ENCODE results near the gene FAM53B.

FAM53B gene

GRCh38 chr10:124605856-124606812 is 138.0 kb downstream of the FAM53B start:
- no peak for DNase-seq

DNA sequence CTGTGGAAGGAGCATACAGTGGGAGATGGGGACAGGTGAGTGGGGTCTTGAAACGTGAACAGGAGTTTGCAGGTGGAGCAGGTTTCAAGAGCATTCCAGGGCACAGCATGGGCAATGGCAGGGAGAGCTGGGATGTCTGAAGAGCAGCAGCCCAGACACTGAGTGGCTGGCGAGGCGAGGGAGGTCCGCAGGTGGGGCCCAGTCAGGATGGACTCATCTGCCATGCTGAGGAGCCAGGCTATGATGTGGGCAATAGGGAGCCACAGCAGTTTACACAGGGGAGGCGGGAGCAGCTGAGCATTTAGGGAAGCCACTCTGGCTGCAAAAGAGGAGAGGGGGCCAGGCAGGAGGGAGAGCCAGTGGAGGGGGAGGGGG is 138.7 kb downstream of the FAM53B start:
- DNase-seq, result no peak

DNA sequence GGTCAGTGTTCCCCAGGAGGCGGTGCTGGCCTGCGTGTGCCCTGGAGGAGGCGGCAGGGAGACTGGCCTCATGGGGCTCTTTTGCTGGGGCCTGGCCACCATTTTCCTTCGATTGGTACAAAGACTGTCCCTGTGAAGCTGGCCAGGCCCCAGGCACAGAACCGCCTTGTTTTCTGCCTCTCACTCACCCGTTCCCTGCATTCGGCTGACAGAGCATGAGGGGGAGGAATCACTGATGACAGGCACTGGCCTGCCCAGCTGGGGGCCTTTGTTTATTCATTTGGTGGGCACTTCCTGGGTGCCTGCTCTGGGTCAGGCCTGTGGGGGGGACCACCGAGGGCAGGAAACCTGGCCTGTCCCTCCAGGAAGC is 139.2 kb downstream of the FAM53B start:
- no peak for DNase-seq

- DNase-seq, result no peak
Observed at GRCh38 chr10:124604214-124605000, 139.8 kb downstream of the FAM53B start.

GRCh38 chr10:124603376-124604213 is 140.6 kb downstream of the FAM53B start:
- no peak for DNase-seq

GRCh38 chr10:124602646-124603365 is 141.4 kb downstream of the FAM53B start:
- DNase-seq, result no peak

- DNase-seq, result no peak
Observed at GRCh38 chr10:124602121-124602561, 142.0 kb downstream of the FAM53B start.

DNA sequence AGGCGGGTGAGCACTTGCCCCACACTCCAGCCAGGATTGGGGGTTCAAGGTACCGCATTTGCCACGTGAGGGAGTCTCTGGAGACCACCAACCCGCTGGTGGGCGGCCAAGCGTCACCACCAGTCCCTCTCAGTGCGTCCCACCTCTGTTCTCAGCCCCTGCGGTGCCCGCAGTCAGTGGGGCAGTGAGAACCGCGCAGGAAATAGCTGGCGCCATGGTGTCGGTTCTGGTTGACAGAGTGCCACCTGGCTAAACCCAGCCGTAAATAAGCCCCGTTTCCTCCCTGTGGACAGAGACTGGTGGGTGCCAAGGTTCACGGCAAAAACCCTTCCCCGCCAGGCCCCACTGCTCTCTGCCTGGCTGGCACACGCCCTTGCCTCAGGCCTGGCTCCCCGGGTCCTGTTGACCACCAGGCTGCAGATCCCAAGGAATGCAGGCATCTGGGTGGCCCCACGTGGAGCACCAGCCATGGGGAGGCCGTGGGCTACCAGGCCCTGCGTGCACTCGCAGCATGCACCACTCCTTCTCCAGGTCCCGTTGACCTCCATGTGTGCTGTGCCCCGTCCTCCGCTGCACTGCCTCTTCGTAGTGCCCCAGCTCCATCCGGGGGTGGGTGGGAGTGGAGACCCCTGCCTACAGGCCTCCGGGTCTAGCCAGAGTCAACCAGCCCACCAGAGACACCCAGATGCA is 142.6 kb downstream of the FAM53B start:
- DNase-seq, result no peak

DNA sequence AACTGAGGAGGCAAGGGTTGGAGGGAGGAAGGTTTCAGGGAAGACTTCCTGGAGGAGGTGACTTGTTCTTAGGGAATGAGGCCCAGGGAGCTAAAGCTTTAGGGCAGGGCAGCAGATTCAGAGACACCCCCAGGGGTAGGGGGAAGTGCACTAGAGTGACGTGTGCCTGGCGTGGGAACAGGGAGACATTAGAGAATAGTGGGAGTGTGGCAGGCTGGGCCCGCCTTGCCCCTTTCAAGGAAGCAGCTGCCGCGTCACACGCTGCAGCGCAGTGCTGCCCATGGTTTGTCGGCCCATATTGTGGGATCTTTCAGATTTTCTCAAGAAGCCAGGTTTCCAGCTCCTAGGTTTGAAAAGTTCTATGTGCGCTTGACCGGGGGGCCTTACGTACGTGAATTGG is 143.2 kb downstream of the FAM53B start:
- DNase-seq, result no peak

DNA sequence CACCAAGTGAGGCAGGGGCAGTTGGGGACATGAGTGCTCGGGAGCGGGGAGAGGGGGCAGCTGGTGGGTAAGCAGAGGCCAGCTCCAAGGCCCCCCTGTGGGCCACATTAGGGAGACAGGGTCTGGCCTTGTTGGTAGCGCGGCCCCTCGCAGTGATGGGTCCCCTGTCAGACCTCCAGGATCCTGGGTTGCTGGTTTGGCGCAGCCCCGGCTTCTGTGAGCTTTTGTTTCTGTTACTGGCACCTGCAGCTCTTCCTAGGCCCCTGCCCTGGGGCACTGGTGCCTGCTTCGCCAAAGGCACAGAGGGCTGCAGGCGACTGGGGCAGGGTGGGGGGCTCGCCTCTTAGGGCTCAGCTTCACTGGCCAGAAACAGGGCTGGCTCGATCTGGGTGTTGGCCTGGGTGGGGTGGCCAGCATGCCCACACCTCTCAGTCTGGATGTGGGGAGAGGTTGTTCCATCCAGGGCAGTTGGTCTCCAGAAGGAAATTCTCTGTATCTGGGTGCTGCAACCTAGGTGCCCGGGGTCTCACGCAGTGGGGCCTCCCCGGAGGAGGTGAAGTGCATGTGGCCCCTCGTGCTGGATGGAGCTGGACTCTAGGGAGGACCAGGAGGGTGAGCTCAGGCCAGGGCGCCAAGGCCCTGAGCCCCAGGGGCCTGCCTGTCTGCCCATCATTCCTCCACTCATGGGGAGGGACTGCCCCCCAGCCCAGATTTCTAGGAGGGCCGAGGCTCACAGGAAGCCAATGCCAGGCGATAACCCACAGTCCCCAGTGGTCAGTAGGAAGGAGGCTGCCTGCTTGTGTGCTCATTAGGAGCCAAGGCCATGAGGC is 143.9 kb downstream of the FAM53B start:
- DNase-seq, result no peak

DNA sequence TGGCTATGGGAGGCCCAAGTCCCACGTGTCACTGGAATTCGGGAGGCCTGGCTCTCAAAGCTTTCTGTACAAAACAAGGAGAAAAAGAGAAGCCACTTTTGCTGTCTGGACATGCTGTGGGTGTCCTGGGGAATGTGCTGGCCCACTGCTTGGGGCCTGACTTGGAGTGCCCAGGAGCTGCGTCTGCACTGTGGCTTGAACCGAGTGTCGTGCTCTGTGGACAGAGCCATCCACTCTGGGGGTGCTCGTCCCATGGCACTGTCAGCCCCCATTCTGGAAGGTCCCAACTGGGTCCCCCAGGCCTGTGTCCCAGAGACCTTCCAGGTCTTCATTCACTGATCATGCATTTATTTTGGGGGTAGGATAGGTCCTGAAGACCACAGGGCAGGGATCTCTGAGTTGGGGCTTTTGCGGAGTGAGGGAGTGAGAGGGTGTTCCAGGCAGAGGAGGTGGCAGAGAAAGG is 144.6 kb downstream of the FAM53B start:
- DNase-seq, result no peak

GRCh38 chr10:124598773-124599587 is 145.2 kb downstream of the FAM53B start:
- no peak for DNase-seq

DNA sequence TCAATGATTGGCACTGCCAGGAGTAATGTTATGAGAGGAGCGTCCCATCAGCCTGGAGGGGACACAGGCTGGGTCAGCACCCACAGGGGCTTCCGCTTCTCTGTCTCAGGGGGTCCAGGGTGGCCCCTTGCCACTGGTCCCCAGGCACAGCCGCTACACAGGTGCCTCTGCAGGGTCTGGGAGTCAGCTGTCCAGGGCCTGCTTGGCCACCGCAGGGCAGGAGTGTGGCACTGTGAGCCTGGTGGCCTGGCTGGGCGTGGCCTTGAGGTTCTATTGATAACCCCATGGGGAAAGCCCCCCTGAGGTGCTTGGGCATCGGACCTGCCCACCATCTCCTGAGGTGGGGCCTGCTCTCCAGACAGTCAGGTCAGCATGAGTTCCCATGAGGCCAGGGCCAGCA is 146.0 kb downstream of the FAM53B start:
- DNase-seq, result no peak

DNA sequence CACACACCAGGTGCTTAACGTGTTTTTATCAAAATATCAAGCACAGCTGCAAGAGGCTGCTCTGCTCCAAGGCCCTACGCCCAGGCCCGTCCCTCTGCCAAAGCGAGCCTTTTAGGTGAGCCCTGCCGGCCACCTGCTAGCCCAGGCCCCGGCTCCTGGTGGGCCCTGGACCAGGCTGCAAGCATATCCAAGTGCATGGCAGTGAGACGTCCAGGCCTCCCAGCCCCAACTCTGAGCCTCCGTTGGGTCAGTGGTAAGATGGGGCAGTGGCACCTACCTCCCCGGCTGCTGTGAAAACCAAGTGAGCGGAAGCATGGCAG is 146.4 kb downstream of the FAM53B start:
- no peak for DNase-seq

- no peak for DNase-seq
Observed at GRCh38 chr10:124596962-124597845, 147.0 kb downstream of the FAM53B start.

DNA sequence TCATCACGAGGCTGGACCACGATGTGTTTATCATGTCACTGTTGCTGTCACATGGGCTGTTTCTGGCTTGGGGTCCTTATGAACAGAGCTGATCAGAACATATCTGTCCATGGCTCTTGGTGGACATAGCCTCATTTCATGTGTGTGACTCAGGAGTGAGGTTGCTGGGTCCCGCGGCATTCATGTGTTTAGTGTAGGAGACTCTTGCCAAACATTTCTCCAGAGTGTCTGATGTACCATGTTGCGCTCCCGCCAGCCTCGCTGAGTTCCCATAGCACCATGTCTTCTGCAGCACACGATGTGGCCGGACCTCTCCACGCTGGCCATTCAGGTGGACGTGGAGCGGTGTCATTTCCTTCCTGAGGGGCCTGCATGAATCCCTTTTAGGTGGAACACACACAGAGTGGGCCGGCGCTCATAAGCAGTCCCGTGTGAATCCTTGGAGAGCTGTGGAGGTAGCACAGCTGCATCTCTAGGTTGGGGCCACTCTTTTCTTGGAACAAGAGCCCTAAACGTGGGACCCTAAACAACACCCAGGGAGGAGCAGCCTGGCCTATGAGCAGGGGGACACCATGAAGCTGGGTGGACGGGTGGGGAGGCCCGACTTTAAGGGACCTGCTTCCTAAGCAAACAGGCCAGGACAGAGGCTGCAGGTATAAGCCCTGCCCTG is 147.9 kb downstream of the FAM53B start:
- no peak for DNase-seq

GRCh38 chr10:124595143-124595883 is 148.9 kb downstream of the FAM53B start:
- no peak for DNase-seq

DNA sequence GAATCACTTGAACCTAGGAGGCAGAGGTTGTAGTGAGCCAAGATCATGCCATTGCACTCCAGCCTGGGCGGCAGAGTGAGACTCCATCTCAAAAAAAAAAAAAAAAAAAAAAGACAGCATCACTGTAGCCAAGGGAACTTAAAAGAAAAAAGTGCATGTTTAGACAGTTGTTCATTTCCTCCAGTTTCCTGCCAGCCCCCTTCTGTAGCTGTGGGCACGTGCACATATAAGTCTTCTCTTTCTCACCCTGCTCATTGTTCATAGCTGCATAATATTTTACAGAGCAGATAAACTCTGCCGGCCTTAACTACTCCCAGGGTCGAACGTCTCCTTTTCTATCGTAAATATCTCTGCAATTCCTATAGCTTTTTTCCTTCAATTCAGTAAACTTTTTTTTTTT is 149.9 kb downstream of the FAM53B start:
- DNase-seq, result no peak
